Gastroesophageal sphincter (tissue), 3 donors: ENCODE data around the gene ENTREP3.

Experiments
- EP300 ChIP-seq: sonication (generic); formaldehyde crosslinking; IDR thresholded peaks from one replicate; pipeline ENCODE4 v1.6.1; 2017; ENCODE audit warnings: antibody characterized with exemption, mild to moderate bottlenecking
- POLR2A ChIP-seq, 2 donors: fragments of 450-650 bp; IDR thresholded peaks; one replicate each; pipeline ENCODE4 v1.6.1; 2017; ENCODE audit warnings: antibody characterized with exemption in 2 of 2, mild to moderate bottlenecking in 2 of 2, moderate library complexity in 1 of 2
- POLR2AphosphoS5 ChIP-seq: sonication (generic); formaldehyde crosslinking; IDR thresholded peaks from one replicate; pipeline ENCODE4 v1.6.1; 2017; ENCODE audit warnings: antibody characterized with exemption
- TF ChIP-seq, protein P1 (sequence below), 4 experiments: fragments of 200-600 bp in 2 of 4; fragments of 450-650 bp in 2 of 4; sonication (generic) in 1 of 4; IDR thresholded peaks; one replicate each; pipeline ENCODE4 v1.5.1; 2017 to 2019; ENCODE audit warnings: antibody characterized with exemption in 4 of 4, mild to moderate bottlenecking in 2 of 4, moderate library complexity in 2 of 4

DNA sequence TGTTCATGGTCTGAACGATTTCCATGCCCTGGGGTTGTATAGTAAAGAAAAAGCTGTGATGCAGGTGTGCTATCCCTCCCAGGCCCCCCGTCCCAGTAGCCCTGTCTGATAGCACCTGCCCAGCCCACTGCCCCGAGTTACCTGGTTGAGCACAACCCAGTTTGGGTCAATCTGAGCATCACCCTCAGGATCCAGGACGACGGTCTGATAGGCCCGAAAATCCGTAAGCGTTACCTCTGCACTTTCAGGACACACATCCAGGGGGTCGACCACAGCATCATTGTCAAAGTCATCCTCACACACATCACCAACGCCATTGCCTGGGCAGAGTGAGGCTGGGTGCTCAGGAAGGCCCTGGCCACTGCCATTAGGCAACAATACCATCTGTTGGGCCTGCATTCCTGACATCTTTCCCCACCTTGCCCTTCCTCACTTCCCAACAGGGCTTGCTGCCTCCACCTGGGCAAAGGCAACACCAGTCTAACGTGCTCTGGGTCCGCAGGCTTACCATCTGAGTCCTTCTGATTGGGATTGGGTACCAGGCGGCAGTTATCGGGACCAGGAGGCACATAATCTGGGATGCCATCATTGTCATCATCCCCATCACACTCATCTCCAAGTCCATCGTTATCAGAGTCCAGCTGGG lies 57.3 kb downstream of the ENTREP3 start:
- TF ChIP-seq POLR2AphosphoS5 (no peak), POLR2A (IDR thresholded peaks at IDR 0.05) (no peak), EP300 (no peak)
- TF ChIP-seq, protein P1, sequence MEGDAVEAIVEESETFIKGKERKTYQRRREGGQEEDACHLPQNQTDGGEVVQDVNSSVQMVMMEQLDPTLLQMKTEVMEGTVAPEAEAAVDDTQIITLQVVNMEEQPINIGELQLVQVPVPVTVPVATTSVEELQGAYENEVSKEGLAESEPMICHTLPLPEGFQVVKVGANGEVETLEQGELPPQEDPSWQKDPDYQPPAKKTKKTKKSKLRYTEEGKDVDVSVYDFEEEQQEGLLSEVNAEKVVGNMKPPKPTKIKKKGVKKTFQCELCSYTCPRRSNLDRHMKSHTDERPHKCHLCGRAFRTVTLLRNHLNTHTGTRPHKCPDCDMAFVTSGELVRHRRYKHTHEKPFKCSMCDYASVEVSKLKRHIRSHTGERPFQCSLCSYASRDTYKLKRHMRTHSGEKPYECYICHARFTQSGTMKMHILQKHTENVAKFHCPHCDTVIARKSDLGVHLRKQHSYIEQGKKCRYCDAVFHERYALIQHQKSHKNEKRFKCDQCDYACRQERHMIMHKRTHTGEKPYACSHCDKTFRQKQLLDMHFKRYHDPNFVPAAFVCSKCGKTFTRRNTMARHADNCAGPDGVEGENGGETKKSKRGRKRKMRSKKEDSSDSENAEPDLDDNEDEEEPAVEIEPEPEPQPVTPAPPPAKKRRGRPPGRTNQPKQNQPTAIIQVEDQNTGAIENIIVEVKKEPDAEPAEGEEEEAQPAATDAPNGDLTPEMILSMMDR (IDR thresholded peaks at IDR 0.05) = no peak
